Measurements from ENCODE around the gene FAM156A.
A peak's percentile ranks its signal among the peaks of the same experiment; 100 is the strongest.
"Not testable (repeated sequence)": the region's sequence is repeated elsewhere in the genome, so short reads cannot be mapped to it uniquely, and the experiment has no call there.

Gene FAM156A, protein sequence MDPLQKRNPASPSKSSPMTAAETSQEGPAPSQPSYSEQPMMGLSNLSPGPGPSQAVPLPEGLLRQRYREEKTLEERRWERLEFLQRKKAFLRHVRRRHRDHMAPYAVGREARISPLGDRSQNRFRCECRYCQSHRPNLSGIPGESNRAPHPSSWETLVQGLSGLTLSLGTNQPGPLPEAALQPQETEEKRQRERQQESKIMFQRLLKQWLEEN

GRCh38 chrX:52958113-52958959 is at the start of gene FAM156A:
Gene FAM156A (minus strand): TSS chrX:52958518. CDS start chrX:52948588, 9,930 bp downstream.
- not testable (repeated sequence) for H3K4me3 ChIP-seq (ENCODE audit: low read length); H3K9ac ChIP-seq (ENCODE audit: low read length); H3K27me3 ChIP-seq (ENCODE audit: control insufficient read depth, insufficient read depth, low read length); H3K36me3 ChIP-seq (ENCODE audit: control insufficient read depth, insufficient read depth, low read length); H3K4me1 ChIP-seq (ENCODE audit: control insufficient read depth, insufficient read depth, low read length); H3K9me3 ChIP-seq (ENCODE audit: control insufficient read depth, low read length)

GRCh38 chrX:53005327-53005726 is 47.0 kb upstream of the FAM156A start:
- Histone ChIP-seq H3K4me3 (ENCODE audit: low read length) (no peak overlapping the region), H3K9me3 (ENCODE audit: control insufficient read depth, low read length) (no peaks in the 10 kb centered on the region), H3K36me3 (ENCODE audit: control insufficient read depth, insufficient read depth, low read length) (no peaks in the 10 kb centered on the region), H3K4me1 (ENCODE audit: control insufficient read depth, insufficient read depth, low read length) (no peaks in the 10 kb centered on the region), H3K9ac (ENCODE audit: low read length) (no peak overlapping the region), H3K27me3 (ENCODE audit: control insufficient read depth, insufficient read depth, low read length) (peaks cover 14% of the 10 kb centered on the region)

- no peaks in the 10 kb centered on the region for H3K9me3 ChIP-seq (ENCODE audit: control insufficient read depth, low read length)
- H3K4me3 ChIP-seq (ENCODE audit: low read length): no peak overlapping the region
- no peaks in the 10 kb centered on the region for H3K4me1 ChIP-seq (ENCODE audit: control insufficient read depth, insufficient read depth, low read length)
- no peaks in the 10 kb centered on the region for H3K36me3 ChIP-seq (ENCODE audit: control insufficient read depth, insufficient read depth, low read length)
- H3K9ac ChIP-seq (ENCODE audit: low read length): no peak overlapping the region
- H3K27me3 ChIP-seq (ENCODE audit: control insufficient read depth, insufficient read depth, low read length): peaks cover 18% of the 10 kb centered on the region
Observed at GRCh38 chrX:53004811-53005210, 46.5 kb upstream of the FAM156A start.

GRCh38 chrX:53004038-53004437 is 45.7 kb upstream of the FAM156A start:
- no peak overlapping the region for H3K9ac ChIP-seq (ENCODE audit: low read length)
- H3K4me3 ChIP-seq (ENCODE audit: low read length): no peak overlapping the region
- H3K36me3 ChIP-seq (ENCODE audit: control insufficient read depth, insufficient read depth, low read length): no peaks in the 10 kb centered on the region
- H3K27me3 ChIP-seq (ENCODE audit: control insufficient read depth, insufficient read depth, low read length): peaks cover 22% of the 10 kb centered on the region
- no peaks in the 10 kb centered on the region for H3K4me1 ChIP-seq (ENCODE audit: control insufficient read depth, insufficient read depth, low read length)
- H3K9me3 ChIP-seq (ENCODE audit: control insufficient read depth, low read length): no peaks in the 10 kb centered on the region

GRCh38 chrX:53003111-53003510 is 44.8 kb upstream of the FAM156A start:
- no peak overlapping the region for H3K9ac ChIP-seq (ENCODE audit: low read length)
- no peaks in the 10 kb centered on the region for H3K4me1 ChIP-seq (ENCODE audit: control insufficient read depth, insufficient read depth, low read length)
- H3K9me3 ChIP-seq (ENCODE audit: control insufficient read depth, low read length): no peaks in the 10 kb centered on the region
- no peaks in the 10 kb centered on the region for H3K36me3 ChIP-seq (ENCODE audit: control insufficient read depth, insufficient read depth, low read length)
- no peak overlapping the region for H3K4me3 ChIP-seq (ENCODE audit: low read length)
- peaks cover 22% of the 10 kb centered on the region for H3K27me3 ChIP-seq (ENCODE audit: control insufficient read depth, insufficient read depth, low read length)

DNA sequence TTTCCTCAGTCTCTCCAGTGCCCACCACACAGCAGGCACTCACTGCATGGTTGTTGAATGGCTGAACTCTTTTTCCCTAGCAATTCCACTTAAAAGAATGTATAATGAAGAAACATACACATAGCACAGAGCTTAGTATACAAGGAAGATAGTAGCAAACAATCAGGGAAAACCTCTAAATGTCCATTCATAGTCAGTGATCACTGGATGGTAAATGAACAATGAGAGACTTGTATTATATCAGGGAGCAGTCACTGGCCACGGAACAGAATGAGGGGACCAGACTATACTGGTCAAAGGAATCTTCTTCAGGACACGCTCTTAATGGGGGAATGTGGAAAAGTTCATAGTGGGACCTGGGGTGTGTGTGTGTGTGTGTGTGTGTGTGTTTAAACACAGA is 43.6 kb upstream of the FAM156A start:
- H3K4me1 ChIP-seq (ENCODE audit: control insufficient read depth, insufficient read depth, low read length): no peaks in the 10 kb centered on the region

GRCh38 chrX:53000447-53001135 is 42.3 kb upstream of the FAM156A start:
- Histone ChIP-seq H3K4me1 (ENCODE audit: control insufficient read depth, insufficient read depth, low read length) (peaks cover 5% of the 10 kb centered on the region), H3K9ac (ENCODE audit: low read length) (no peak overlapping the region), H3K4me3 (ENCODE audit: low read length) (no peak overlapping the region), H3K27me3 (ENCODE audit: control insufficient read depth, insufficient read depth, low read length) (peaks cover 22% of the 10 kb centered on the region), H3K9me3 (ENCODE audit: control insufficient read depth, low read length) (no peaks in the 10 kb centered on the region), H3K36me3 (ENCODE audit: control insufficient read depth, insufficient read depth, low read length) (no peaks in the 10 kb centered on the region)

More for the DNA sequence above, 43.6 kb upstream of the FAM156A start:
- Histone ChIP-seq H3K9ac (ENCODE audit: low read length) (no peak overlapping the region), H3K27me3 (ENCODE audit: control insufficient read depth, insufficient read depth, low read length) (peaks cover 22% of the 10 kb centered on the region), H3K4me3 (ENCODE audit: low read length) (no peak overlapping the region), H3K9me3 (ENCODE audit: control insufficient read depth, low read length) (no peaks in the 10 kb centered on the region), H3K36me3 (ENCODE audit: control insufficient read depth, insufficient read depth, low read length) (no peaks in the 10 kb centered on the region)

DNA sequence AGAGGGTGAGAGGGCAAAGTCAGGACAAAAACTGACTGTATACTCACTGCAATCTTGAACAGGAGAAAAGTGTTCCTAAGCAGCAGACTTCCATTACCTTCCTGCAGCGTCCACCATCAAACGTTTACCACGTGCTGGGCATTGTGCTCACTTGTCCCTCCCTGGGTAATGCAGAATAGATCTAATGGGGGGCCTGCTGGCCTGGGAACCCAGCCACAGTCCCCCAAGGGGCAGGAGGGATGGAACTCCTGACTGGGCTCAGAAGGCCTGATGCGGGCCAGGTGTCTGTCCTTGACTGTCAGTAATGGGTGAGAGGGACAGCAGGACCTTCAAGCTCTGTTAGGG is 37.6 kb upstream of the FAM156A start:
- peak overlapping the region; percentile 69 for H3K4me3 ChIP-seq (ENCODE audit: low read length)
- peaks cover 14% of the 10 kb centered on the region for H3K27me3 ChIP-seq (ENCODE audit: control insufficient read depth, insufficient read depth, low read length)
- H3K36me3 ChIP-seq (ENCODE audit: control insufficient read depth, insufficient read depth, low read length): no peaks in the 10 kb centered on the region
- peak overlapping the region; percentile 83 for H3K9ac ChIP-seq (ENCODE audit: low read length)
- H3K9me3 ChIP-seq (ENCODE audit: control insufficient read depth, low read length): no peaks in the 10 kb centered on the region
- H3K4me1 ChIP-seq (ENCODE audit: control insufficient read depth, insufficient read depth, low read length): peaks cover 9% of the 10 kb centered on the region

GRCh38 chrX:52995135-52995986 is 37.0 kb upstream of the FAM156A start:
- Histone ChIP-seq H3K4me1 (ENCODE audit: control insufficient read depth, insufficient read depth, low read length) (peaks cover 9% of the 10 kb centered on the region), H3K9me3 (ENCODE audit: control insufficient read depth, low read length) (no peaks in the 10 kb centered on the region), H3K9ac (ENCODE audit: low read length) (peak overlapping the region; percentile 83), H3K36me3 (ENCODE audit: control insufficient read depth, insufficient read depth, low read length) (no peaks in the 10 kb centered on the region), H3K4me3 (ENCODE audit: low read length) (peak overlapping the region; percentile 69), H3K27me3 (ENCODE audit: control insufficient read depth, insufficient read depth, low read length) (peaks cover 8% of the 10 kb centered on the region)

GRCh38 chrX:52990848-52991247 is 32.5 kb upstream of the FAM156A start:
- H3K9ac ChIP-seq (ENCODE audit: low read length): no peak overlapping the region
- peaks cover 5% of the 10 kb centered on the region for H3K4me1 ChIP-seq (ENCODE audit: control insufficient read depth, insufficient read depth, low read length)

DNA sequence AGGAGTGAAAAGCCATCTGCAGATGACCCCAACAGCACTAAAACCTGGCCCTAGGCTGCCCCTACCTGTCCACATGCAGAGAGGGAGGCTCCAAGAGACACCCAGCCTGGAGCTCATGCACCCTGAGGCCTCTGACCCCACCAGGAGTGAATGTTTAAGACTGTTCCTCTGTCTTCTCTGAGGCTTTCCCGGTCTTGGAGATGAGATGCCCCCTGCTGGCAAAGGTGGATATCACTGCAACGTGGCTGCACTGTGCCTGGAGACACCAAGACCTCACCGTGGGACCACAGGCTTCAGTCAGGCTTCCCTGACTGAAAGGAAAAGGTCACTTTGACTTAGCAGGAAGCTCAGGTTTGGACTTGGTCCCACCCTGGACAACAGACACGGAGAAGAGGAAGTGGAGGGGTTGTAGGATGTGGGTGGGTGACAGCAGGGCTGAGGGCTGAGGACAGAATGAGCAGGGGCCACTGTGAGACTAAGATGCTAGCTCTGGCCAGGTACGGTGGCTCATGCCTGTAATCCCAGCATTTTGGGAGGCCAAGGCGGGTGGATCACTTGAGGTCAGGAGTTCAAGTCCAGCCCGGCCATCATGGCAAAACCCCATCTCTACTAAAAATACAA is 31.8 kb upstream of the FAM156A start:
- H3K27me3 ChIP-seq (ENCODE audit: control insufficient read depth, insufficient read depth, low read length); H3K9ac ChIP-seq (ENCODE audit: low read length); H3K9me3 ChIP-seq (ENCODE audit: control insufficient read depth, low read length); H3K36me3 ChIP-seq (ENCODE audit: control insufficient read depth, insufficient read depth, low read length); H3K4me1 ChIP-seq (ENCODE audit: control insufficient read depth, insufficient read depth, low read length); H3K4me3 ChIP-seq (ENCODE audit: low read length): not testable (repeated sequence)

More at GRCh38 chrX:52990848-52991247, 32.5 kb upstream of the FAM156A start:
- H3K4me3 ChIP-seq (ENCODE audit: low read length): no peak overlapping the region
- H3K27me3 ChIP-seq (ENCODE audit: control insufficient read depth, insufficient read depth, low read length): no peaks in the 10 kb centered on the region
- H3K9me3 ChIP-seq (ENCODE audit: control insufficient read depth, low read length): no peaks in the 10 kb centered on the region
- H3K36me3 ChIP-seq (ENCODE audit: control insufficient read depth, insufficient read depth, low read length): no peaks in the 10 kb centered on the region
